Panc1 (cell line): ENCODE results near the gene DEFB113. TPM values are rescaled to one million over a fixed set of nuclear protein-coding genes. Genes with fewer than 3 reads are reported as not detected.

ENCODE experiments used
- ATAC-seq: fragments of 200-7000 bp; cut with Tn5 transposase; 2 replicates; pipeline ENCODE4 v1.9.1; 2020; ENCODE audit warnings: mild to moderate bottlenecking, moderate library complexity
- BruUV-seq: library from RNA; stranded (reverse); fragments of 400-500 nt; replicated peaks from 2 replicates; lab custom pipeline; 2021; lab: Mats Ljungman, UMichigan
- CTCF ChIA-PET: fragments of 300-600 bp; sonication (Branson Sonifier 250); formaldehyde crosslinking; loops from one replicate; lab custom pipeline; 2022; ENCODE audit warnings: antibody characterized with exemption; lab: Charles Lee
- POLR2A ChIA-PET: fragments of 300-600 bp; sonication (Branson Sonifier 250); formaldehyde crosslinking; loops from one replicate; lab custom pipeline; 2022; ENCODE audit warnings: antibody characterized with exemption; lab: Charles Lee
- DNase-seq: peaks from one replicate; pipeline ENCODE4 v3.0.0-alpha.2; 2010; ENCODE audit warnings: low read depth, low spot score
- H3K27ac ChIP-seq: 2 replicates; pipeline ENCODE4 v1.5.1; 2011; ENCODE audit warnings: mild to moderate bottlenecking, low read length, inconsistent platforms
- H3K27me3 ChIP-seq: fragments of 200-500 bp; sonication (Bioruptor generic); 2 replicates; pipeline ENCODE4 v1.6.0; 2014; ENCODE audit warnings: low read length, inconsistent platforms; ENCODE audit not compliant: control insufficient read depth, insufficient read depth
- H3K36me3 ChIP-seq: fragments of 200-500 bp; sonication (Bioruptor generic); 2 replicates; pipeline ENCODE4 v1.5.1; 2014; ENCODE audit warnings: inconsistent platforms, mild to moderate bottlenecking, low read length, moderate library complexity; ENCODE audit not compliant: control insufficient read depth, insufficient read depth
- H3K4me1 ChIP-seq: 2 replicates; pipeline ENCODE4 v1.5.1; 2011; ENCODE audit warnings: inconsistent platforms, mild to moderate bottlenecking, low read length, moderate library complexity; ENCODE audit not compliant: control insufficient read depth, insufficient read depth
- H3K4me3 ChIP-seq, 2 experiments: 2 replicates each; pipeline ENCODE4 v1.5.1; 2011 to 2012; ENCODE audit warnings: low read depth in 2 of 2, low read length in 2 of 2, mild to moderate bottlenecking in 2 of 2, inconsistent platforms in 1 of 2, moderate library complexity in 1 of 2
- H3K9me3 ChIP-seq: fragments of 200-500 bp; sonication (Bioruptor generic); 2 replicates; pipeline ENCODE4 v1.5.1; 2014; ENCODE audit warnings: low read depth, mild to moderate bottlenecking, inconsistent platforms, low read length, moderate library complexity; ENCODE audit not compliant: control insufficient read depth, insufficient read depth
- CTCF ChIP-seq: fragments of 450-650 bp; IDR thresholded peaks from 2 replicates; pipeline ENCODE4 v1.5.1; 2017; ENCODE audit warnings: mild to moderate bottlenecking
- POLR2AphosphoS5 ChIP-seq: IDR thresholded peaks from 2 replicates; pipeline ENCODE4 v1.6.1; 2012; ENCODE audit warnings: mild to moderate bottlenecking, low read depth, low read length, moderate library complexity
- SIN3A ChIP-seq: IDR thresholded peaks from 2 replicates; pipeline ENCODE4 v1.6.1; 2012; ENCODE audit warnings: low read depth, mild to moderate bottlenecking, low read length, moderate library complexity, borderline replicate concordance; ENCODE audit not compliant: insufficient read depth
- TCF7L2 ChIP-seq: IDR thresholded peaks from 2 replicates; pipeline ENCODE4 v1.6.1; 2011; ENCODE audit warnings: mild to moderate bottlenecking, low read depth, low read length, inconsistent platforms
- in situ Hi-C: cut with HindIII; loops from 2 replicates; pipeline ENCODE4 v1.10.0; 2016; ENCODE audit warnings: low sequenced_read_pairs, low pct_unique_long_range_greater_than_20kb
- intact Hi-C: fragments of 100-400 bp; cut with micrococcal nuclease; formaldehyde crosslinking; loops from one replicate; pipeline ENCODE4 v1.10.0; 2022; ENCODE audit not compliant: unreplicated experiment
- total RNA-seq: library from RNA; stranded (reverse); gene quantifications from one replicate; pipeline ENCODE4 v1.2.1, GENCODE V29; 2021; ENCODE audit not compliant: unreplicated experiment
- TF ChIP-seq, protein P1 (sequence below), 2 experiments: IDR thresholded peaks; 2 replicates each; pipeline ENCODE4 v1.6.1; 2011 to 2012; ENCODE audit warnings: low read depth in 2 of 2, control low read depth in 1 of 2, low read length in 1 of 2, mild to moderate bottlenecking in 1 of 2, moderate library complexity in 1 of 2; ENCODE audit not compliant: insufficient read depth in 1 of 2

DEFB113 gene
- total RNA-seq, 1 experiment from 2014 or later, result not detected

- no peak for DNase-seq
- Histone ChIP-seq H3K9me3 (no peaks in the 10 kb centered on the region), H3K27me3 (no peaks in the 10 kb centered on the region), H3K27ac (no peak overlapping the region), H3K4me1 (no peaks in the 10 kb centered on the region), H3K36me3 (no peaks in the 10 kb centered on the region), H3K4me3 (no peak overlapping the region)
- in situ Hi-C loops, result no loop called here
- no peak for ATAC-seq
- no TSS peak for BruUV-seq
- ChIA-PET CTCF (no interaction called here), POLR2A (no interaction called here)
- TF ChIP-seq, protein P1, sequence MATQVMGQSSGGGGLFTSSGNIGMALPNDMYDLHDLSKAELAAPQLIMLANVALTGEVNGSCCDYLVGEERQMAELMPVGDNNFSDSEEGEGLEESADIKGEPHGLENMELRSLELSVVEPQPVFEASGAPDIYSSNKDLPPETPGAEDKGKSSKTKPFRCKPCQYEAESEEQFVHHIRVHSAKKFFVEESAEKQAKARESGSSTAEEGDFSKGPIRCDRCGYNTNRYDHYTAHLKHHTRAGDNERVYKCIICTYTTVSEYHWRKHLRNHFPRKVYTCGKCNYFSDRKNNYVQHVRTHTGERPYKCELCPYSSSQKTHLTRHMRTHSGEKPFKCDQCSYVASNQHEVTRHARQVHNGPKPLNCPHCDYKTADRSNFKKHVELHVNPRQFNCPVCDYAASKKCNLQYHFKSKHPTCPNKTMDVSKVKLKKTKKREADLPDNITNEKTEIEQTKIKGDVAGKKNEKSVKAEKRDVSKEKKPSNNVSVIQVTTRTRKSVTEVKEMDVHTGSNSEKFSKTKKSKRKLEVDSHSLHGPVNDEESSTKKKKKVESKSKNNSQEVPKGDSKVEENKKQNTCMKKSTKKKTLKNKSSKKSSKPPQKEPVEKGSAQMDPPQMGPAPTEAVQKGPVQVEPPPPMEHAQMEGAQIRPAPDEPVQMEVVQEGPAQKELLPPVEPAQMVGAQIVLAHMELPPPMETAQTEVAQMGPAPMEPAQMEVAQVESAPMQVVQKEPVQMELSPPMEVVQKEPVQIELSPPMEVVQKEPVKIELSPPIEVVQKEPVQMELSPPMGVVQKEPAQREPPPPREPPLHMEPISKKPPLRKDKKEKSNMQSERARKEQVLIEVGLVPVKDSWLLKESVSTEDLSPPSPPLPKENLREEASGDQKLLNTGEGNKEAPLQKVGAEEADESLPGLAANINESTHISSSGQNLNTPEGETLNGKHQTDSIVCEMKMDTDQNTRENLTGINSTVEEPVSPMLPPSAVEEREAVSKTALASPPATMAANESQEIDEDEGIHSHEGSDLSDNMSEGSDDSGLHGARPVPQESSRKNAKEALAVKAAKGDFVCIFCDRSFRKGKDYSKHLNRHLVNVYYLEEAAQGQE (IDR thresholded peaks at IDR 0.05; ENCODE audit: insufficient read depth in 1 of 2, low read depth in 2 of 2, low read length in 1 of 2), result no peak
- TF ChIP-seq SIN3A, result no peak
- intact Hi-C loops, result no loop called here
Measured at GRCh38 chr6:50003139-50003538, 33.7 kb upstream of the DEFB113 start.

DNA sequence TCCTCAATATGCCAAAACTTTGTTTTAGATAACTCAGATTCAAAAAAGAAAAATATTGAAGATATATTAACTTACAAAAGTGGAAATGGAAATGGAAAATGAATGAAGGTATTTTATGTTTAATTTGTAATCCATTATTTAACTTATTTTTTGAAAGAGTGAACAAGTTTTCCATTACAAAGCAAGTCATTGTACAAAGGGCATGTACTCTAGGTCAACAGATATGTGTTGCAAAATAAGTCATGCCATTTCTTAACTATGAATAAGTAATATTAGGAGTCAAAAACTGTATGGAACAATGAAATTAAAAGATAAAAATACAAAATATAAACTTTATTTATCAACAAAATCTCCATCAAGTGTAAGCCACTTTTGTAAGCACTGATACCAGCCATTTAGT lies 25.9 kb upstream of the DEFB113 start:
- CTCF ChIA-PET, result no interaction called here

More for the DNA sequence above, 25.9 kb upstream of the DEFB113 start:
- Histone ChIP-seq H3K27me3 (no peaks in the 10 kb centered on the region), H3K36me3 (no peaks in the 10 kb centered on the region), H3K9me3 (no peaks in the 10 kb centered on the region), H3K4me1 (no peaks in the 10 kb centered on the region), H3K27ac (no peak overlapping the region), H3K4me3 (no peak overlapping the region)
- BruUV-seq, result no TSS peak
- TF ChIP-seq SIN3A (no peak), CTCF (no peak), POLR2AphosphoS5 (no peak), TCF7L2 (no peak)
- TF ChIP-seq, protein P1 (IDR thresholded peaks at IDR 0.05; ENCODE audit: insufficient read depth in 1 of 2, low read depth in 2 of 2, low read length in 1 of 2), result no peak
- intact Hi-C loops (no loop called here), in situ Hi-C loops (no loop called here)
- POLR2A ChIA-PET, result no interaction called here
- DNase-seq, result no peak
- no peak for ATAC-seq
